K562 (cell line): ENCODE data around the gene ZNRD2. TPM values are rescaled to one million over a fixed set of nuclear protein-coding genes. Genes with fewer than 3 reads are reported as not detected.

Experiments used
- BCL6 ChIP-seq: fragments of 250-450 bp; sonication (Bioruptor Pico); IDR thresholded peaks from 2 replicates; pipeline ENCODE4 v1.4.0; 2020
- BRD9 ChIP-seq: fragments of 450-650 bp; IDR thresholded peaks from 2 replicates; pipeline ENCODE4 v1.6.1; 2018; ENCODE audit warnings: low read depth; ENCODE audit not compliant: partially characterized antibody
- CBFA2T2 ChIP-seq: fragments of 450-650 bp; conservative IDR thresholded peaks from 2 replicates; pipeline ENCODE4 v1.6.1; 2017; ENCODE audit warnings: mild to moderate bottlenecking
- COPS2 ChIP-seq: fragments of 450-650 bp; conservative IDR thresholded peaks from 2 replicates; pipeline ENCODE4 v1.6.1; 2016; ENCODE audit warnings: mild to moderate bottlenecking, moderate library complexity
- E4F1 ChIP-seq: fragments of 250-450 bp; sonication (Bioruptor Pico); IDR thresholded peaks from 2 replicates; pipeline ENCODE4 v1.5.0; 2021; ENCODE audit warnings: mild to moderate bottlenecking, borderline replicate concordance
- EGR1 ChIP-seq: fragments of 450-650 bp; conservative IDR thresholded peaks from 2 replicates; pipeline ENCODE4 v1.6.1; 2017; ENCODE audit warnings: mild to moderate bottlenecking
- EHMT2 ChIP-seq: fragments of 450-650 bp; IDR thresholded peaks from 2 replicates; pipeline ENCODE4 v1.6.1; 2018; ENCODE audit warnings: antibody characterized with exemption
- HIVEP1 ChIP-seq: fragments of 250-450 bp; sonication (Bioruptor Pico); IDR thresholded peaks from 2 replicates; pipeline ENCODE4 v1.4.0; 2020; ENCODE audit warnings: mild to moderate bottlenecking
- HNRNPH1 ChIP-seq: fragments of 200-400 bp; formaldehyde crosslinking; optimal IDR thresholded peaks from 2 replicates; pipeline ENCODE3; 2017; ENCODE audit warnings: low read depth, mild to moderate bottlenecking, low read length, moderate library complexity
- HOXB6 ChIP-seq: fragments of 250-450 bp; sonication (Bioruptor Pico); IDR thresholded peaks from 2 replicates; pipeline ENCODE4 v1.5.1; 2022; ENCODE audit warnings: mild to moderate bottlenecking, borderline replicate concordance
- KDM1A ChIP-seq, 2 experiments: fragments of 450-650 bp; IDR thresholded peaks; 2 replicates each; pipeline ENCODE4 v1.6.1; 2016; ENCODE audit warnings: mild to moderate bottlenecking in 2 of 2
- KLF1 ChIP-seq: fragments of 450-650 bp; IDR thresholded peaks from 2 replicates; pipeline ENCODE4 v1.6.1; 2016; ENCODE audit warnings: missing genetic modification characterization, missing compliant biosample characterization
- MAFF ChIP-seq: IDR thresholded peaks from 2 replicates; pipeline ENCODE4 v1.6.1; 2012; ENCODE audit warnings: low read length, improper control_type of control experiment
- MAZ ChIP-seq, 2 experiments: fragments of 450-650 bp in 1 of 2; sonication (generic) in 1 of 2; formaldehyde crosslinking; IDR thresholded peaks in 1 of 2; conservative IDR thresholded peaks in 1 of 2; 2 replicates each; pipeline versions ENCODE4 v1.4.0 to v1.5.0; 2020; ENCODE audit warnings: mild to moderate bottlenecking in 1 of 2, missing genetic modification reagents in 1 of 2
- MTF1 ChIP-seq: fragments of 250-450 bp; sonication (Bioruptor Pico); IDR thresholded peaks from 2 replicates; pipeline ENCODE4 v1.9.0; 2021; ENCODE audit warnings: moderate library complexity, mild to moderate bottlenecking, inconsistent platforms, borderline replicate concordance
- NCOA1 ChIP-seq: fragments of 450-650 bp; IDR thresholded peaks from 2 replicates; pipeline ENCODE4 v1.6.1; 2016; ENCODE audit warnings: low read depth
- NFYB ChIP-seq: IDR thresholded peaks from 2 replicates; pipeline ENCODE4 v1.6.1; 2011; ENCODE audit warnings: mild to moderate bottlenecking, moderate library complexity; ENCODE audit not compliant: insufficient read length; ENCODE audit errors: extremely low read depth
- PKNOX1 ChIP-seq: fragments of 450-650 bp; IDR thresholded peaks from 2 replicates; pipeline ENCODE4 v1.6.1; 2016
- SFPQ ChIP-seq: fragments of 200-400 bp; formaldehyde crosslinking; IDR thresholded peaks from 2 replicates; pipeline ENCODE4 v1.6.1; 2017; ENCODE audit warnings: mild to moderate bottlenecking, low read depth, low read length, moderate library complexity
- SREBF2 ChIP-seq: sonication (generic); formaldehyde crosslinking; IDR thresholded peaks from 2 replicates; pipeline ENCODE4 v1.4.0; 2020; ENCODE audit warnings: mild to moderate bottlenecking, missing genetic modification reagents
- TBP ChIP-seq: optimal IDR thresholded peaks from 2 replicates; pipeline ENCODE3; 2011; ENCODE audit warnings: low read depth, low read length, improper control_type of control experiment
- YBX1 ChIP-seq: fragments of 450-650 bp; IDR thresholded peaks from 2 replicates; pipeline ENCODE4 v1.7.1; 2016; ENCODE audit warnings: mild to moderate bottlenecking
- ZNF224 ChIP-seq: sonication (generic); formaldehyde crosslinking; IDR thresholded peaks from 2 replicates; pipeline ENCODE4 v1.8.0; 2022; ENCODE audit warnings: mild to moderate bottlenecking, missing genetic modification reagents
- ZNF274 ChIP-seq: IDR thresholded peaks from 2 replicates; pipeline ENCODE4 v1.6.1; 2011; ENCODE audit warnings: low read depth, mild to moderate bottlenecking, low read length, moderate library complexity, borderline replicate concordance
- ZNF79 ChIP-seq: fragments of 250-450 bp; sonication (Bioruptor Pico); IDR thresholded peaks from 2 replicates; pipeline ENCODE4 v1.4.0; 2020; ENCODE audit warnings: low read depth, mild to moderate bottlenecking, moderate library complexity
- ZNF830 ChIP-seq: fragments of 250-450 bp; sonication (Bioruptor Pico); IDR thresholded peaks from 2 replicates; pipeline ENCODE4 v1.5.0; 2021; ENCODE audit warnings: mild to moderate bottlenecking
- polyA plus RNA-seq, 8 experiments: library from polyadenylated mRNA; depleted of rRNA in 4 of 8; stranded (reverse) in 5 of 8; unstranded in 3 of 8; fragments of >200 nt; fragmentation: Nextera tagmentation in 2 of 8; fragmentation: Illumina TruSeq in 1 of 8; extraction: Ambion mirVana in 2 of 8; extraction: Trizol in 1 of 8; gene quantifications; 2 replicates each; pipeline versions ENCODE4 v1.2.1 to v1.2.3, GENCODE V29; 2011 to 2014; ENCODE audit warnings: inconsistent platforms in 1 of 8, missing spikeins in 1 of 8
- total RNA-seq, 7 experiments: library from RNA; depleted of rRNA in 6 of 7; stranded (reverse); fragments of >200 nt in 6 of 7; fragmentation: Illumina TruSeq in 2 of 7; extraction: Trizol in 2 of 7; gene quantifications; 2 replicates each; pipeline versions ENCODE4 v1.2.1 to v1.2.3, GENCODE V29; 2011 to 2021; ENCODE audit warnings: low replicate concordance in 1 of 7

ZNRD2 gene
- total and polyA plus RNA-seq, 9 of the 15 experiments (the other 6 are each of a cell fraction or from before 2014, with no cell fraction given) = 13.4 to 129 (median 60.4) TPM

GRCh38 chr11:65551572-65552387 lies 18.5 kb upstream of the ZNRD2 start (continued):
- no peak for TF ChIP-seq EHMT2
- no peak for TF ChIP-seq MAFF
- no peak for TF ChIP-seq HNRNPH1
- no peak for TF ChIP-seq ZNF274
- no peak for TF ChIP-seq TBP
- 0 out of 2 replicates have a peak, but pooled peaks have one; percentile 67 for TF ChIP-seq YBX1
- no peak for TF ChIP-seq BRD9
- no peak for TF ChIP-seq MTF1 (CRISPR knock-in tag)
- TF ChIP-seq EGR1 = no peak
- no peak for TF ChIP-seq HOXB6 (CRISPR knock-in tag)
- peak; percentile 98 to 99 for TF ChIP-seq KDM1A (IDR thresholded peaks at IDR 0.05)
- TF ChIP-seq KLF1 = no peak
- TF ChIP-seq NFYB = no peak
- no peak for TF ChIP-seq ZNF224
- no peak for TF ChIP-seq NCOA1
- no peak for TF ChIP-seq PKNOX1
- TF ChIP-seq MAZ (CRISPR knock-in tag; conservative IDR thresholded peaks at IDR 0.05 in 1 of 2, IDR thresholded peaks at IDR 0.05 in 1 of 2) = no peak
- no peak for TF ChIP-seq BCL6 (CRISPR knock-in tag)
- no peak for TF ChIP-seq SFPQ
- TF ChIP-seq ZNF79 (CRISPR knock-in tag) = no peak
- TF ChIP-seq SREBF2 = no peak
- TF ChIP-seq ZNF830 (CRISPR knock-in tag) = no peak
- peak; percentile 45 for TF ChIP-seq CBFA2T2
- TF ChIP-seq HIVEP1 = no peak
- TF ChIP-seq COPS2 = no peak
- TF ChIP-seq E4F1 (CRISPR knock-in tag) = no peak
